DND-41 (cell line): Measurements from ENCODE around the gene CSNK1E.

Experiments
- ATAC-seq: fragments of 200-7000 bp; cut with Tn5 transposase; 3 replicates; pipeline ENCODE4 v1.9.1; 2021; ENCODE audit warnings: low read depth; ENCODE audit not compliant: insufficient read depth
- DNase-seq: peaks from one replicate; pipeline ENCODE4 v3.0.0-alpha.2; 2020
- H2AFZ ChIP-seq: 2 replicates; pipeline ENCODE4 v1.6.0; 2012; ENCODE audit warnings: low read depth, low read length
- H3K27ac ChIP-seq: 2 replicates; pipeline ENCODE4 v1.5.1; 2012; ENCODE audit warnings: low read length, inconsistent platforms
- H3K27me3 ChIP-seq: fragments of 200-600 bp; sonication (generic); 2 replicates; pipeline ENCODE4 v1.6.0; 2012; ENCODE audit warnings: low read length, mild to moderate bottlenecking, inconsistent platforms; ENCODE audit not compliant: insufficient read depth, poor library complexity
- H3K36me3 ChIP-seq: 2 replicates; pipeline ENCODE4 v1.5.1; 2012; ENCODE audit warnings: low read length, inconsistent platforms; ENCODE audit not compliant: insufficient read depth
- H3K4me1 ChIP-seq: 2 replicates; pipeline ENCODE4 v1.5.1; 2012; ENCODE audit warnings: mild to moderate bottlenecking, low read length; ENCODE audit not compliant: insufficient read depth
- H3K4me2 ChIP-seq: 2 replicates; pipeline ENCODE4 v1.6.0; 2012; ENCODE audit warnings: mild to moderate bottlenecking, moderate library complexity, low read length, inconsistent platforms; ENCODE audit not compliant: insufficient read depth
- H3K4me3 ChIP-seq, 2 experiments: fragments of 200-600 bp in 1 of 2; shearing (Covaris generic) in 1 of 2; 2 replicates each; pipeline ENCODE4 v1.5.1; 2012 to 2016; ENCODE audit warnings: inconsistent platforms in 2 of 2, low read length in 2 of 2, mild to moderate bottlenecking in 2 of 2, low read depth in 1 of 2, moderate library complexity in 1 of 2
- H3K79me2 ChIP-seq: 2 replicates; pipeline ENCODE4 v1.6.0; 2012; ENCODE audit warnings: low read length, inconsistent platforms; ENCODE audit not compliant: insufficient read depth
- H3K9ac ChIP-seq: 2 replicates; pipeline ENCODE4 v1.6.0; 2012; ENCODE audit warnings: low read depth, mild to moderate bottlenecking, inconsistent platforms, low read length, moderate library complexity
- H3K9me3 ChIP-seq: 2 replicates; pipeline ENCODE4 v1.5.1; 2012; ENCODE audit warnings: low read length, moderate library complexity, mild to moderate bottlenecking, inconsistent platforms; ENCODE audit not compliant: insufficient read depth, severe bottlenecking
- H4K20me1 ChIP-seq: 2 replicates; pipeline ENCODE4 v1.6.0; 2012; ENCODE audit warnings: low read length; ENCODE audit not compliant: insufficient read depth
- EZH2 ChIP-seq: IDR thresholded peaks from 3 replicates; pipeline ENCODE4 v1.6.1; 2012; ENCODE audit warnings: borderline replicate concordance, low read depth, mild to moderate bottlenecking, moderate library complexity, low read length, inconsistent platforms; ENCODE audit not compliant: severe bottlenecking
- TF ChIP-seq, protein P1 (sequence below): IDR thresholded peaks from 2 replicates; pipeline ENCODE4 v1.5.1; 2012; ENCODE audit warnings: borderline replicate concordance, low read length, moderate library complexity, mild to moderate bottlenecking; ENCODE audit not compliant: poor library complexity, severe bottlenecking; ENCODE audit errors: extremely low read depth

Gene CSNK1E

DNA sequence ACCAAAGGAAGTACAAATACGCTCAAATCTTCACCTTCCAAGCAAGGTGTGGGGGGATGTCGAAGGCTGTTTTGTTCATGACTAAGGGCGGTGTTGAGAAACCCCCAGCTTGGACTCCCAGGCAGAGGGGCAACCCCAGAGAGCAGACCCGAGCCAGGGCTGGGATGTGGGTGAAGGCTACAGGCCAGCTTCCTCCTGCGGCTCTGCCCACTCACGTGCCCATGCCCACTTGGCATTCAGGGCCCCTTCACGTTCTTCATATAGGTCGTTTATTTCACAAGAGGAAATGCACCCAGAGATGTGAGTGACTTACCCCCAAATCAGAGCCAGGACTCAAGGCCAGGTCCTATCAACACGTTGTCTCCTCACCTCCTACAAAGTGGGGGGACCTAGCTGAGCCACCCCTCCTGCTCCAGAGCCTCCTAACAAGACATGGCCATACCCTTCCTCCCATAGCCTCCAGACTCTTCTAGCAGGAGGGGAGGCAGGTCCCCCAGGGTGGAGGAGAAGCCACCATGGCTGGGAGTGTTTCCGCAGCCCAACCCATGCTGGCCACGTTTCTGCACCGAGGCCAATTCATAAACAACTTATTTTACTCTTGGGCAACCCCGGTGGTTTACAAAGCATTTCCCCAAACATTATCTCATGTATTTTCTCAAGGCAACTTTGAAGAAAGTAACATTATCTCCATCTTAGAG, 66.4 kb downstream of the CSNK1E start:
- H3K4me2 ChIP-seq, result no peak overlapping the region
- peaks cover 6% of the 10 kb centered on the region; the same call in 1 of the 2 replicates for H3K79me2 ChIP-seq
- TF ChIP-seq, protein P1, sequence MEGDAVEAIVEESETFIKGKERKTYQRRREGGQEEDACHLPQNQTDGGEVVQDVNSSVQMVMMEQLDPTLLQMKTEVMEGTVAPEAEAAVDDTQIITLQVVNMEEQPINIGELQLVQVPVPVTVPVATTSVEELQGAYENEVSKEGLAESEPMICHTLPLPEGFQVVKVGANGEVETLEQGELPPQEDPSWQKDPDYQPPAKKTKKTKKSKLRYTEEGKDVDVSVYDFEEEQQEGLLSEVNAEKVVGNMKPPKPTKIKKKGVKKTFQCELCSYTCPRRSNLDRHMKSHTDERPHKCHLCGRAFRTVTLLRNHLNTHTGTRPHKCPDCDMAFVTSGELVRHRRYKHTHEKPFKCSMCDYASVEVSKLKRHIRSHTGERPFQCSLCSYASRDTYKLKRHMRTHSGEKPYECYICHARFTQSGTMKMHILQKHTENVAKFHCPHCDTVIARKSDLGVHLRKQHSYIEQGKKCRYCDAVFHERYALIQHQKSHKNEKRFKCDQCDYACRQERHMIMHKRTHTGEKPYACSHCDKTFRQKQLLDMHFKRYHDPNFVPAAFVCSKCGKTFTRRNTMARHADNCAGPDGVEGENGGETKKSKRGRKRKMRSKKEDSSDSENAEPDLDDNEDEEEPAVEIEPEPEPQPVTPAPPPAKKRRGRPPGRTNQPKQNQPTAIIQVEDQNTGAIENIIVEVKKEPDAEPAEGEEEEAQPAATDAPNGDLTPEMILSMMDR, result no peak
- TF ChIP-seq EZH2, result no peak
- H3K9me3 ChIP-seq, result no peaks in the 10 kb centered on the region
- no peaks in the 10 kb centered on the region for H3K4me1 ChIP-seq
- peaks cover 4% of the 10 kb centered on the region; the same call in 1 of the 2 replicates for H4K20me1 ChIP-seq
- H3K9ac ChIP-seq, result no peak overlapping the region
- H3K27me3 ChIP-seq, result no peaks in the 10 kb centered on the region
- no peak overlapping the region for H3K4me3 ChIP-seq
- no peak overlapping the region for H2AFZ ChIP-seq
- ATAC-seq (no peak), DNase-seq (no peak)
- no peak overlapping the region for H3K27ac ChIP-seq
- peaks cover 18% of the 10 kb centered on the region for H3K36me3 ChIP-seq

DNA sequence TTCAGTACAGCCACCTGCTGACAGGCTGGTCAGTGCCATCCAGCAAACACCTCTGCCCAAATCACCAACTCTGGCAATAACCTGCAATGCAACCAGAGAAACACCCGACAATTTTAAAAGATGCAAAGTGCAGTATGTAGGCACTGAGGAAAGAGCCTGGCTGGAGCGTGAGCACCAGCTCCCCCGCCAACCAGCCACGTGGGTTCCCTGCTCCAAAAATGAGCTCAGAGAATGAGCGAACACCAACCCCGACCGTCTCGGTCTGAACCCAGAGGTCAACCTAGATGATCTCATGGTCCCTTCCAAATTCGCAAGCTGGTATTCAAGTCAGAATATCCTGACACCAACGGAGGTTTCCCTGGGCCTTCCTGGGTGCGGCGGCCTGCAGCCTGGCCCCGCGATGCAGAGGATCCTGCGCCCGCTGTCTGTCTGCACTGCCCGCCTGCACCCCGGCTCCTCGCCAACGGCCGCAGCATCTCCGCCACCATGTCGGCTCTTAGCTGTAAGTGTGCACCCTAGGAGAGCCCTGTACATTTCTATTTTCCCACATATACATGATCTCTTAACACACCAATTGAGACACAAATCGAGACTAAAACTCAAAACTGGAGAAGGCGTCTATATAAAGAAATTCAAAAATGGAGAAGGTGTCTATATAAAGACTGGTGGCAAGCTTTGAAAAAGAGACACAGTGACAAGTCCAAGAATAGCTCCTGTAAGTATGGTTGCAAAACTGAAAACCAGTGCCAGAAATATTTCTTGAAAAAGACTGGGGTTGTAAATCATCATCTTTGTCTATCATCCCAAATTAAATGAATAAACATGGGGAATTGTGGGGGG, 67.2 kb downstream of the CSNK1E start:
- no peak for DNase-seq
- H4K20me1 ChIP-seq, result peaks cover 4% of the 10 kb centered on the region; the same call in 1 of the 2 replicates

DNA sequence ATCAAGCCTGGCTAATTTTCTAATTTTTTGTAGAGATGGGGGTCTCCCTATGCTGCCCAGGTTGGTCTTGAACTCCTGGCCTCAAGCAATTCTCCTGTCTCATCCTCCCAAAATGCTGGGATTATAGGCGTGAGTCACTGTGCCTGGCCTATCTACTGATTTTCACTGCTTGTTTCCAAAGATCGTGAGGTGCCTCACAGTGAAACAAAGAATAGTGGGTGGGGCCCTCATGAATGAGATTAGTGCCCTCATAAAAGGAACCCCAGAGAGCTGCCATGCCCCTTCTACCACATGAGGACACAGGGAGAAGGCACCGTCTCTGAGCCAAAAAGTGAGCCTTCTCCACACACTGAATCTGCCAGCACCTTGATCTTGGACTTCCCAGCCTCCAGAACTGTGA, 67.9 kb downstream of the CSNK1E start:
- H3K27ac ChIP-seq, result no peak overlapping the region
- H3K4me2 ChIP-seq, result no peak overlapping the region
- H3K79me2 ChIP-seq, result peaks cover 6% of the 10 kb centered on the region; the same call in 1 of the 2 replicates
- H2AFZ ChIP-seq, result no peak overlapping the region
- TF ChIP-seq, protein P1, result no peak
- TF ChIP-seq EZH2, result no peak
- DNase-seq, result no peak
- no peaks in the 10 kb centered on the region for H3K27me3 ChIP-seq
- H4K20me1 ChIP-seq, result peaks cover 4% of the 10 kb centered on the region; the same call in 1 of the 2 replicates
- no peak for ATAC-seq
- no peaks in the 10 kb centered on the region for H3K9me3 ChIP-seq
- H3K36me3 ChIP-seq, result peaks cover 24% of the 10 kb centered on the region
- no peak overlapping the region for H3K9ac ChIP-seq
- no peaks in the 10 kb centered on the region for H3K4me1 ChIP-seq
- H3K4me3 ChIP-seq, result no peak overlapping the region

More for the DNA sequence above, 67.2 kb downstream of the CSNK1E start:
- H3K9ac ChIP-seq, result no peak overlapping the region
- H3K9me3 ChIP-seq, result no peaks in the 10 kb centered on the region
- H3K4me2 ChIP-seq, result no peak overlapping the region
- ATAC-seq, result no peak
- H3K27me3 ChIP-seq, result no peaks in the 10 kb centered on the region
- no peak overlapping the region for H3K27ac ChIP-seq
- H3K36me3 ChIP-seq, result peaks cover 19% of the 10 kb centered on the region
- H3K79me2 ChIP-seq, result peaks cover 6% of the 10 kb centered on the region; the same call in 1 of the 2 replicates
- H2AFZ ChIP-seq, result no peak overlapping the region
- H3K4me1 ChIP-seq, result no peaks in the 10 kb centered on the region
- no peak for TF ChIP-seq EZH2
- TF ChIP-seq, protein P1, result no peak
- no peak overlapping the region for H3K4me3 ChIP-seq
